ENCODE data around the gene IAPP.
"Not testable (repeated sequence)": the region's sequence is repeated elsewhere in the genome, so short reads cannot be mapped to it uniquely, and the experiment has no call there.

DNA sequence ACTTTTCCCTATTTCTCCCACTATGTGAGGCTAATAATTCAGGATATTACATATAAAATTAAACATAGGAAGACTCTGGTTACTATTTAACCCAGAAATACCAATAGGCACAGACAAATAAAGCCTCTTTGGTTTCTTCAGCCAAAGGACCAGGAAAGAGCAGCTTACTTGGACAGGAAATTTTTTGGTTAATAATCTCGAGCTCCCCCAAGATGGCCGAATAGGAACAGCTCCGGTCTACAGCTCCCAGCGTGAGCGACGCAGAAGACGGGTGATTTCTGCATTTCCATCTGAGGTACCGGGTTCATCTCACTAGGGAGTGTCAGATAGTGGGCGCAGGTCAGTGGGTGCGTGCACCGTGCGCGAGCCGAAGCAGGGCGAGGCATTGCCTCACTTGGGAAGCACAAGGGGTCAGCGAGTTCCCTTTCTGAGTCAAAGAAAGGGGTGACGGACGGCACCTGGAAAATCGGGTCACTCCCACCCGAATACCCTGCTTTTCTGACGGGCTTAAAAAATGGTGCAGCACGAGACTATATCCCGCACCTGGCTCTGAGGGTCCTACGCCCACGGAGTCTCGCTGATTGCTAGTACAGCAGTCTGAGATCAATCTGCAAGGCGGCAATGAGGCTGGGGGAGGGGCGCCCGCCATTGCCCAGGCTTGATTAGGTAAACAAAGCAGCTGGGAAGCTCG lies 46.5 kb downstream of the IAPP start:
- TF ChIP-seq CTCF, EZH2 (IDR thresholded peaks at IDR 0.05): not testable (repeated sequence)

Data from neural progenitor cell (in vitro differentiated cells).